Activated CD8-positive, alpha-beta memory T cell treated with anti-CD3 and anti-CD28 coated beads for 48 hours (primary cell): ENCODE results near the gene ROBO2.

Source experiments
- DNase-seq, 3 experiments: peaks; one replicate each; pipeline ENCODE4 v3.0.0-alpha.2; 2020; ENCODE audit warnings: low read depth in 2 of 3, low spot score in 2 of 3

Gene ROBO2, protein sequence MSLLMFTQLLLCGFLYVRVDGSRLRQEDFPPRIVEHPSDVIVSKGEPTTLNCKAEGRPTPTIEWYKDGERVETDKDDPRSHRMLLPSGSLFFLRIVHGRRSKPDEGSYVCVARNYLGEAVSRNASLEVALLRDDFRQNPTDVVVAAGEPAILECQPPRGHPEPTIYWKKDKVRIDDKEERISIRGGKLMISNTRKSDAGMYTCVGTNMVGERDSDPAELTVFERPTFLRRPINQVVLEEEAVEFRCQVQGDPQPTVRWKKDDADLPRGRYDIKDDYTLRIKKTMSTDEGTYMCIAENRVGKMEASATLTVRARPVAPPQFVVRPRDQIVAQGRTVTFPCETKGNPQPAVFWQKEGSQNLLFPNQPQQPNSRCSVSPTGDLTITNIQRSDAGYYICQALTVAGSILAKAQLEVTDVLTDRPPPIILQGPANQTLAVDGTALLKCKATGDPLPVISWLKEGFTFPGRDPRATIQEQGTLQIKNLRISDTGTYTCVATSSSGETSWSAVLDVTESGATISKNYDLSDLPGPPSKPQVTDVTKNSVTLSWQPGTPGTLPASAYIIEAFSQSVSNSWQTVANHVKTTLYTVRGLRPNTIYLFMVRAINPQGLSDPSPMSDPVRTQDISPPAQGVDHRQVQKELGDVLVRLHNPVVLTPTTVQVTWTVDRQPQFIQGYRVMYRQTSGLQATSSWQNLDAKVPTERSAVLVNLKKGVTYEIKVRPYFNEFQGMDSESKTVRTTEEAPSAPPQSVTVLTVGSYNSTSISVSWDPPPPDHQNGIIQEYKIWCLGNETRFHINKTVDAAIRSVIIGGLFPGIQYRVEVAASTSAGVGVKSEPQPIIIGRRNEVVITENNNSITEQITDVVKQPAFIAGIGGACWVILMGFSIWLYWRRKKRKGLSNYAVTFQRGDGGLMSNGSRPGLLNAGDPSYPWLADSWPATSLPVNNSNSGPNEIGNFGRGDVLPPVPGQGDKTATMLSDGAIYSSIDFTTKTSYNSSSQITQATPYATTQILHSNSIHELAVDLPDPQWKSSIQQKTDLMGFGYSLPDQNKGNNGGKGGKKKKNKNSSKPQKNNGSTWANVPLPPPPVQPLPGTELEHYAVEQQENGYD (N-terminal part only)

DNA sequence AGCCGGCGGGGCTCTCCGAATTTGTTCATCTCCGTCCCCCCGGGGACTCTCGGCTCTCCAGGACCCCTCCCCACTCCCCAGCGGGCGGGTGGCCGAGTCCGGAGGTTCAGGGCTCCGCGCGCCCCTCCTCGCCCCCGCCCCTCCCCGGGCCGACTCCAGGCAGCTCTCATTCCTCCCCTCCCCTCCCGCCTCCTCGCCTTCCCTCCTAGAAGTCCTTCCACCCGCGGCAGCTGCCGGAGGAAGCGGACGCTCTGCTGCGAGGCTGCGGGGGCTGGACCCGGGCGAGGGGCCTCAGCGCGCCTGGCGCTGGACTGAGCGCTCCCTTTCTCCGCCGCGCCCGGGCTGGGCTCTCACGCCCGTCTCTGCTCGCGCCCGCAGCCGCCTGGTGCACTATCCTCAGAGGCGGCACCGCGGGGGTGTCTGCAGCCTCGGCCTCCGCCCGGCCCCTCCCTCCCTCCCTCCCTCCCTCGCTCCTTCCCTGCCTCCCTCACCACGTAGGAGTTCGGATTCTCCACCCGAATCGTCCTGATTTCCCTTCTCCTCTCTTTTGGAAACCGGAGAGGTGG lies at the start of gene ROBO2:
TSS of gene ROBO2 (plus strand) at position 494 of the 566 bp plus-strand sequence. CDS start 687 bp downstream, outside the sequence.
- DNase-seq: no peak

DNA sequence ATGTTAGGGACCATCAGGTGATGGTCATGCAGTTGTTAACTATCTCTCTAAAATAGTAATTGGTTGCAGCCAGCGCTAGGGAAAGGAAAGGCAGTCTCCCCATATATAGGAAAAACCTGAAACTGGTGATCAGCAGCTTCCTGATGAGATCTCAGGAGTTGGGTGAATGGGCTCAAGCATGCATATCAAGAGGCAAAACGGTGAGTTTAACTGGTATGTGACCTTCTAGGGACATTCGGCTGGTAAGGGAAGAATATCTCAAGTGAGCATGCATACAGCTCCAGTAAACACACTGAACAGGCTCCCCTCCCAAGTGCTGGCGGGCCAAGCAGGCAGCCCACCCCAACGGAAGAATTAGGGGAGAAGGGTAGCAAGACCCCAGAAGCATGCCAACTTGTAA lies 49.3 kb upstream of the ROBO2 start:
- no peak for DNase-seq

DNA sequence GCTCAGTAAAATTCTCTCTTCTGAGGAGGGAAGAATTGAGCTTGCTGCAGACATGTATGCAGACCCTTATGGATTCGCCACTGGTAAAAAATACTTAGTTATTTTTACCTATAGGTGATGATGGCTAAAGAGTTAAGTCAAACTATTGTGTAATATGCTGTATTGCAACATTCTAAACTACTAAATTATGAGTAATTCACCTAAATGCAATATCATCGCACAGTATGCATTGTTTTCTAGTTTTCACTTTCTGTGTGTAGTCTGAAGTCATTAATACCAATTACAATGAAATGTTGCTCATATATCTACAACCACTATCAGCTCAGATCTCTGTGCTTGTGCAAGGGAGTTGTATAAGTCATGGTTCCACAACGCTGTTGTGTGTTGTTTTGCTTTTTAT lies 48.7 kb upstream of the ROBO2 start:
- no peak for DNase-seq

DNA sequence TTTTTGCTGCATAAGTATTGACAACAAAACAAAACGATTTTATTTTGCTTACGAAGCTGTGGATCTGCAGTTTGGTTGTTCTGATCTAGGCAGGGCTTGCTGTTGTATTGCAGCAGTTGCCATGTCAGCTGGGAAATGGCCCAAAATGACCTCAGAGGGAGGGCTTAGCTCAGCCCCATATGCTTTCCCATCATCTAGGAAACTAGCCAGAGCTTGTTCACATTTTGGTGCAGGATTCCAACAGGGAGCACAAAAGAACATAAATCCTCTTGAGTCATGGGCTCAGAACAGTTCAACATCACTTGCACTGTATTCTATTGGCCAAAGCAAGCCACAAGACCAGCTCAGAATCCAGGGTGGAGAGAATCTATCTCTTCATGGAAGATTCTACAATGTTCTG lies 42.2 kb upstream of the ROBO2 start:
- no peak for DNase-seq

DNA sequence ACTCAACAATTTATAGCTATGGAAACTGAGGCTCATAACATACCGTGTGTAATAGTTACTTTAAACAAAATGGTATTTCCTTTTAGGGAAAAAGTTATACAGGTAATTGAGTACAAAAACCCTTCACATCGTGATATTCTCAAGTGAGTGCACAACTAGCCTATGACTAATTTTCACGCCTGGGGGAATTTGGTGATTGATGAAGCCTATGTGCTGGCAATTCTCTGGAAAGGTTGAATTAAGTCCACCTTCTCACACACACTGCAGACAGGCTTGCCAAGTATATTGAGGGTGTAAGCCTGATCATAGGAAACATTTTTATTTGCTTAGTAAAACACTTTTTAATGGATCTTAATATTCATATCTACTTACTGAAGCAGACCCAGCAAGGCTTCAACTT lies 41.3 kb upstream of the ROBO2 start:
- DNase-seq: no peak

DNA sequence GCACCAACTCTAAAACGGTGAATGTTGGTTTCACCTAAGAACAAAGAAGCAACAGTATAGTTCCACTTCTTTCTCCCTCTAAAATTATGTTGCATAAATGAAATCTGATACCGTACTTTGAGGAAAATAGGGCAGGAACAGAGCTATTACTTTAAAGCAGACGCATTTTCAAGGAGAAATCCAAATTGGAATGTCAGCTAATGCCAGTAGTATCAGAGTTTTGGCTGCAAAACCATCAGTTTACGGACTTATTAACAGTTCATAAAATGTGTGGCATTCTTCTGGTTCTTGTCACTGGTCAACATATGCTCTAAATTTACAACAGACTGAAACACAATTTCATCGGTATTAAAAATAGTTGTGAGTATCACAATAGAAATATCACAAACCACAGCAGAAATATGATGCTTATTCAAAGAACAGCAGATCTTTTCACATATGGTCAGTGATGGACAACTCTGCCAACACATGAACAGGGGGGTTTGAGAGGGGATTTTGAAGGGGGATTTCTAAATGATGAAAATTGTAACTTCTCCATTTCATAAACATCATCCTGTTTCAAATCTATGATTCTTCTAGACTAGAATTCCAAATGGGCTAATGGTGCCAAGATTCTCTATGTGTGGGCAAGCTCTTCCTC lies 38.7 kb upstream of the ROBO2 start:
- no peak for DNase-seq

DNA sequence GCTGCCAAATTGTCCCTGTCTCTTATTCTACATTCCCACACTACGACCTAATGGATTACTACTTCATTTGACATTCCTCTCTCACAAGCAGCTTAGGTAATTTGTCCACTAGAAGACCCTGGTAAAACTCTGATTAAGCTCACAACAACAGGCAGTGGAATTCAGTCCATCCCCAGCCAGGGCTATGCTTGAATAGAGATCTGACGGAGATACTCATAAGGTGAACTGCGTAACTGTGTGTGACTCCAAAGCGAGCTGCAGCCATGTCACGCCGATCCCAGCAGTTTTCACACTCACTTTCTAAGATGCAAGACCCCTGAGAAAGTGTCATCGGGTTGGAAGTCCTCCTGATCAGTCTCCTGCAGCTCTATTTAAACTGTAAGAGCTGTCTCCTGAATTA lies 25.7 kb upstream of the ROBO2 start:
- DNase-seq: no peak

DNA sequence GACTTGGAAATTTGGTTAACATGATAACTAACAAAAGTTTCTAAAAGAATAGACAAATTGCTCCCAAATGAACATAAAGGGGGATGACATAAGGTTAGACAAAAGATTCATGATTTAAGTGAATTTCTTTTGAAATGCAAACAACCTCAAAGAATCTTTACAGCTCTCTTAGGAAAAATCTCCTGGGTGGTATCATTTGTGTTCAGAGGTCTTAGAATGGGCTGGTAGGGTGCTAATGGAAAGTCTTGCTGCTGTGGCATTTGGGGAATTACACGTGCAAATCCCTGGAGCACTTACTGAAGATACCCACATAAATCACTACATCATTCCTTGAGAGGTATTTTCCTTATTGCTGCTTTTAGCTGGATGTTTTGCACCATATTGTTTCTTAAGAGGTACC lies 14.4 kb upstream of the ROBO2 start:
- no peak for DNase-seq

DNA sequence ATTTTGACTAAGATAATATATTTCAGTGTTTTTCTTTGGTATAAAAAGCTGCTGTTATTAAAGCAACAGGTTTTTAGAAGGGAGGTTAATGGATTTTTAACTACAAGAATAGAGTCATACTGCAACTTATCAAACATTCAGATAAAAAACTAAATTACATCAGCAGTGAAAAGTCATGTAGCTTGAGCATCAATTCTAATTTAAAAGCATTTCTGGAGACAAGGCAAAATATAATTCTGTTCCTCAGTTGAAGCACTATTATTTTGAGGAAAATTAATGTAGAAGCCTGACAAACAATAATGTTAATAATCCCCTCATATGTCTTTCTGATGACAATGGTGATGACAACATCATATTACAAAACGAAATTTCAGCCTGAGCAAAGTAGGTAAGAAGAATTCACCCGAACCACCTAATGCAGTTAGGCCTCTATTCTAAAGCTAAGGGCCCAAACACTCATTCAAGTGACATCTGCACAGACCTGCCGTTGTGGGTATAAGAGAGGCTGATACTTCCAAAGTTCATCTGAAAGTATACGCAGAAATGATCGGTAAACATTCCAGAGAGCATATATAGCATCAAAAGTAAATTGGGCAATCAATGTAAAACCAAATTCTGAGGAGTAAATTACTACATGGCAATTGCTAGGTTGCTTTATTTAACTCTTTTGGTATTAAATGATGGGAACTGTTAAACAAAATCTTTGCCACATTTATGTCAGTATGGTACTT lies 12.8 kb upstream of the ROBO2 start:
- DNase-seq: no peak

DNA sequence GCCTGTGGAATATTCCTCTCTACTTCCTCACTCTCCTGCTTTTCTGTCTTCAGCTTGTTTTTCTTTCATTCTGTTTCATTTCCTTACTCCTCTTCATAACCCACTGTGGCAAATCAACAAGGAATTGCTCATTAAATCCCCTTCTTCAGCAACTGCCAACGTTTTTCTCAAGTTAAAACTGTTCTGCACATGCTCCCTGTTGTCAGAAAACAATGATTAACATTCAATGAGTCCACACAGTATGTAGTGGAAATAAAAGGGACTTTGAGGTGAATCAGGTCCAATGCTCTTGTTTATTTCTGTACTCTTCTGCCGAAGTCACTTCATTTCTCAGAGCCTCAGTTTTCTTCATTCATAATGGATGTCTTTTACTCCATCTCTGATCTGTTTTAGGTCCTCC lies 11.9 kb upstream of the ROBO2 start:
- no peak for DNase-seq

DNA sequence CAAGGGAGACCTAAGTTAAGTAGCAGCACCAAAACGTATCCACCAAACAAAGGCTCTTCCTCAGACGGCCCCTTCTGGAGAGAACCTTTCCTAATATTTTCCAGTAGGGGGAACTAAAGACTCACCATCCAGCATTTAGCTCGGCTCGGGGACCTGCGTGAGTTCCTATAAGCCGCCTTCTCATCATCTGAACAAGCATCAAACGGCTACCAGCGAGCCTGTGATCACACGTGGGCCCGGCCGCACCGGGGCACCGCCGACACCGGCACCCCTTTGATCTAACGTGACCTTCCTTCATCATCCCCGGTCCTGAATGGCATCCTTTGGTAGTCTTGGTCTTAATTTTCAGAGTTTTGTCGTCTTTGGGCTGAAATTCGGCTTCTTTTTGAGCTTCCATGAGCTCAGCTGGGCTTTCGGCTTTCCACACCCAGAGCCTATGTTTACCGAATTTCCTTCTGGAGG lies 1.4 kb upstream of the ROBO2 start:
- no peak for DNase-seq

DNA sequence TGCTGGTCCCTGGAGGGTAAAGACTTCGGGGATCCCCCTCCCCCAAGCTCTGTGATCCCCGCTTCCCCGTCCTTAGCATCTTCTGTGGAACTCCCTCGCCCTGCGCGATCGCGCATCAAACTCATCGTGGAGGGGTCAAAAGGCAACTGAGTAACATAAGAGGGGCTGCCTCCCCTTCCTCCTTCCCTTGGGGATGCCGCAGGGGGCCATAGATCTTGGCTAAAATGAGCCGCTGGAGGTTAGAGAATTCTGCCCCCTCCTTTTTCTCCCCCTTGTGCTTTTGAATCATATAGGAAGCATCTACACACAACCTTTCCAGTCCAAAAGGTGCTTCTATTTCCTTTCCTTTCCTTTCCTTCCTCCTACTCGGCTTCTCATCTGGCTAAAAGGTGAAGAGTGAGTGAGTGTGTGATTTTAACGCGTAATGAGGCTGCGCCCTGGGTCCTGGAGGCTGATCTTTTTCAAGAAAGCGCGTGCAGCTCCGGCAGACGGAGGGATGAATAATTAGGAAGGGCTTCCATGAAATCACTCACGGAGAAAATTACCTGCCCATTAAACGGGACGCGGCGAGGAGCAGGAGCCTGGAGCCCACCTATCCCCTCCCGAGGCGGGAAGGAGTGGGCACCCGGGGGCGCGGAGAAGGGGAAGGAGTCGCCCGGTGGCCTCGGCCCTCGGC lies 831 bp upstream of the ROBO2 start:
- DNase-seq: no peak

DNA sequence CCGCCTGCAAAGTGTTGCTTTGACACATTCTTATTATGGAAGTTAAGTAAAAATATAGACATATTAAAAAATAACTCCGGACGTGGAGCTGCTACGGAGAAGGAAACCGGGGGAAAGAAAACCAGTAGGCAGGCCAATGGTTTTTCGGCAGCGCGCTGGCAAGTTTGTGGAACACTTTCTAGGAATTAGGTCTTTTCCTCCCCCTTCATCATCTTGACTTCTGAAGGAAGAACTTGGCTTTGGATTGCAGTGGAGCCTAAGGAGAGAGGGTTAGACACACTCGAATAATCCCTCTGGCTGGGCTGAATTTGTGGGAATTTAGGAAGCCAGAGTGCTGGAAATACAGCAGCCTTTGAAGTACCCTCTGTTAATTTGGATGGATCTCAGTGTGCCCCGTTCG lies 317 bp downstream of the ROBO2 start:
- DNase-seq: no peak

DNA sequence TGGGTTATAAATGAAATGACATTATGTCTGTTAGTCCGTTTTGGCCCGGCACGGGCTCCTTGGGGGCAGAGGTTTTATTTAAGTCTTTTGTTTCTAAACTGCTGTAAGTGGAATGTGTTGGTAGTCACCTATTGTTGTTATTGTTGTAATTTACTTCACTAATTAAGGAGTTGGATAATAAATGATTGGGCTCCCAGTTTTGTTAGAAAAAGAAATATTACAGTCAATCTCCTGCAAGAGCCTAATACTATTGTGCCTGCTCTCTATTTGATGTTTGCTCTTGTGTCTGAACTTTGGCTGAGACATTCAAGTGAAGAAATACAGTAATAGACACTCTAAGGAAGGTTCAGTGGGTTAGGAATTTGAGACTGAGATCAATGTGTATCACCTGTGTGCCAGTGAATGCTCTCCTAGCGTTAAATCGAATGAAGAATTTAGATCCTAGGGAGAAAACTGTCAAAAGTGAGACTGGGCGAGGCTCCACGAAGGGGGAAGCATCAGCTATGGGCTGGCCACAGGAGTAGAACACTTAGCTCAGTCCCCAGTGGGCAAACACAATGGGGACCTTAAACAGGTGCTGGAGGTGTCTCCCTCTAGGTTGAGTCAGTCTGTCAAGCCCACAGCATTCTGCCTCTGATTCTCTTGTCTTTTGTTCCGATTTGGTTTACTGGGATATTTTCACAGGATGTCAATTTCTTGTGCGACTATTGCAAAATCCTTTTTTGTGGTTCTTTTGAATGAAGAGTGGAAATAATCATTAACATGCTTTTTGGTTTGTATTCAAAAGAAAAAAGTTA lies 1.2 kb downstream of the ROBO2 start:
- DNase-seq: no peak

DNA sequence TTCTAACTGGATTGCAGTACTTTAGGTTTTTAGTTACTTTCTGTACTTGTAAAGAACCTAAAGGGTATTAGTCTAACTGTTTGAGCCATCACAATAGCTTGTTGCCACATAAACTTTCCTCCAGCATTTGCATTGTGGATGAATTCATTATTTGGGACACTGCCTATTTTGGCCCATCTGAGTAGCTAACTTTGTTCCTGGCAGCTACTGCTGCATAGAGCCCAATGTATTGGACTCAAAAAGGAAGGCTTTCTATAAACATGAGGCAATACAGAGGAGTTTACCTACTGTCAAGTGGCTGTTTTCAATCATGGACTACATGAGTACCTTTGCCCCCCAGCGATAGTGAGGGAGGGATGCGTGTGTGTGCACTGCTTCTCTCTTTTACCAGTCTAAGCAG lies 1.9 kb downstream of the ROBO2 start:
- no peak for DNase-seq

DNA sequence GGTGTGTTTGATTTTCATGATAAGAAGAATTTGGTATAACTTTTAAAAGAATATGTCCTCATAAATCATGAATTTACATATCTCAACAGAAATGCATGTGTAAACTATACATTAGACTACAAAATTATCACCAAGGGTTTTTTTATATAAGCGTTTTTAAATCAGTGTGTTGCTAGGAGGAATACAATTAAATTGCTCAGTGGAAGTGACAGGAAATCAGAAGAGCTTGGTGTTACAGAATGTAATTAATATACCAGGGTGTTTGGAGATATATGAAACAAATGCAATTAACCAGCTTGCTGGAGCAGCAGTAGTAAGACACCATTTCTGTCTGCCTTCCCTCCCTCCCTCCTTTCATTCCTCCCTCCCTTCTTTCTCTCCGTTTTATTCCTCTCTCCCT lies 2.4 kb downstream of the ROBO2 start:
- DNase-seq: no peak

DNA sequence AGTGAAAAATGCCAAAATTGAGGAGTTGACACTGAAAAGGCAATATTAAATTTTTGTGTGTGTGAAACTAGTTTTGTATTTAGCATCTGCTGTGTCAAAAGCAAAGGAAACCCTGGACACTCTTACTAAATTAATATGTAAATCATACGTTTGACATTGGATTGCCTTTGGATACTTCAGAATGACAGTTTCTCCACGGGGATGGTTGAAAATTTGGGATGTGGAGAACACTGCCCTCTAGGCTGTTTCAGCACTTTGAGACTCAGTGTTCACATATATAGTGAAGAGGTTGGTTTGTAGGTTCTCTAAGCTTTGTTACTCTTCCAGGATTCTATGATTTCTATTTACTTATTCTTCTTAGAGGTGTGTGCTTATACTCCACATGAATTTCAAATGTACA lies 3.0 kb downstream of the ROBO2 start:
- DNase-seq: no peak

DNA sequence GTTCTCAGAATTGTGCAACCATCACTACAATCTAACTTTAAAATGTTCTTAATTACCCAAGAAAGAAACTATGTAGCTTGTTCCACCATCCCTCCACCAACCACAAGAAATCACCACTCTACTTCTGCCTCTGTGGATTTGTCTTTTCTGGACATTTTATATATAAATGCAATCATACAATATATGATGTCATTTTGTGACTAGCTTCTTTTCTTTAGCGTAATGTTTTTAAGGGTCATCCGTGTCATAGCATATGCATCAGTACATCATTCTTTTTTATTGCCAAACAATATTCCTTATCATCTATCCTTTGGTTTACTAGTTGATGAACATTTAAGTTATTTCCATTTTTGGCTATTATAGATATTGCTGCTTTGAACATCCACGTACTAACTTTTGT lies 5.8 kb downstream of the ROBO2 start:
- DNase-seq: no peak

DNA sequence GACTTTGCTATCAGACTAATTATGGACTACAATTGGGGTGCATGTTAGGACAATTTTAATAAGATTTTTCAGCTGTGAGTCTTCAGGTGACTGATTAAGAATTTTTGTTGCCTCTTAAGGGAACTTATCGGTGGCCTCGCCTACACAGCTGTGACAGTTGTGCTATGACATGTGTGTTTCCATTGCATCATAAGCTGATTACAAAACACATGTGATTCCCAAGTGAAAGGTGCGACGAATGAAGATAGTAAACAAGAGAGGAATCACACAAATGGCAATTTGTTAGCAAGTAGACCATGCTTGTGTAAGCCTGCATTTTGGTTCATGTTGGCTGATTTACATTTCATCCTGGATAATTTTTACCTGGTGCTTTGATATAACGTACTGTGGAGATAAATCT lies 8.3 kb downstream of the ROBO2 start:
- no peak for DNase-seq
